NCI-H187 treated with DMSO at 0.1 percent for 48 hours (cell line): ENCODE data around the gene TRPM7.
"Not testable (repeated sequence)": the region's sequence is repeated elsewhere in the genome, so short reads cannot be mapped to it uniquely, and the experiment has no call there.

ENCODE experiments used
- DNase-seq: peaks from one replicate; lab custom pipeline; 2025; lab: John Stamatoyannopoulos, UW

TRPM7 gene

DNA sequence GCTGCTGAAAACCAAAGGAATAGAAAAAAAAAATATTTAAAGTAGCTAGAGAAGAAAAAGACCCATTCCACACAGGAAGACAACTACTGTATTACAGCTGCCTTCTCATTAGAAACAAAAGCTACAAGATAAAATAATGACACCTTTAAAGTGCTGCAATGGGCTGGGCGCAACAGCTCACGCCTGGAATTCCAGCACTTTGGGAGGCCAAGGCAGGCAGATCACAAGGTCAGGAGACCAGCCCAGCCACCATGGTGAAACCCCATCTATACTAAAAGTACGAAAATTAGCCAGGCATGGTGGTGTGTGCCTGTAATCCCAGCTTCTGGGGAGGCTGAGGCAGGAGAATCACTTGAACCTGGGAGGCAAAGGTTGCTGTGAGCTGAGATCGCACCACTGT, 31.0 kb downstream of the TRPM7 start:
- DNase-seq, result no peak

- no peak for DNase-seq
Measured at GRCh38 chr15:50653156-50653743, 33.3 kb downstream of the TRPM7 start.

GRCh38 chr15:50652671-50653070, 33.9 kb downstream of the TRPM7 start:
- DNase-seq, result no peak

GRCh38 chr15:50641318-50641717, 45.3 kb downstream of the TRPM7 start:
- DNase-seq, result no peak

DNA sequence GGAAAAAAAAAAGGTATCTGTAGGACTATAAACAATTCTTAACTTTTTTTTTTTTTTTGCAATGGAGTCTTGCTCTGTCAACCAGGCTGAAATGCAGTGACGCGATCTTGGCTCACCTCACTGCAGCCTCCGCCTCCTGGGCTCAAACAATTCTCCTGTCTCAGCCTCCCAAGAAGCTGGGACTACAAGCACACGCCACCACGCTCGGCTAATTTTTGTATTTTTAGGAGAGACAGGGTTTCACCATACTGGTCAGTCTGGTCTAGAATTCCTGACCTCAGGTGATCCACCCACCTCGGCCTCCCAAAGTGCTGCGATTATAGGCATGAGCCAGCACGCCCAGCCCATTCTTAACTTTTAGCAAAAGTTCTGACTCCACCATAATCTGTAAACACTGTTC, 50.5 kb downstream of the TRPM7 start:
- DNase-seq, result no peak

DNA sequence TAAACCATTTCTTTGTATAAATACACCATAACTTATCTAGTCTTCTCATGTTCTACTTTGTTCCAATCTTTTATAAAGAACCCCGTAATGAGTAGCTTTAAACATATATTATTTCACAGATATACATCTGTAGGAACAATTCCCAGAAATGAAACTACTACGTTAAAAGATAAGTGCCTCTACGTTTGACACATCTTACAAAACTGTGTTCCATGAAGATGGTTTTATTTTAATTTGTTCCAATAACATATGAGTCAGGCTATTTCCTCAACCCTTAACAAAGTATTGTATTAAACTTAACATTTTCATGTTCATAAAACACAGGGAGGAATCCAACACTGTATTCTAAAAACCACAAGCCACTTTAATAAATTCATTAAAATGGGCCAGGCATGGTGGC, 52.9 kb downstream of the TRPM7 start:
- DNase-seq, result no peak

DNA sequence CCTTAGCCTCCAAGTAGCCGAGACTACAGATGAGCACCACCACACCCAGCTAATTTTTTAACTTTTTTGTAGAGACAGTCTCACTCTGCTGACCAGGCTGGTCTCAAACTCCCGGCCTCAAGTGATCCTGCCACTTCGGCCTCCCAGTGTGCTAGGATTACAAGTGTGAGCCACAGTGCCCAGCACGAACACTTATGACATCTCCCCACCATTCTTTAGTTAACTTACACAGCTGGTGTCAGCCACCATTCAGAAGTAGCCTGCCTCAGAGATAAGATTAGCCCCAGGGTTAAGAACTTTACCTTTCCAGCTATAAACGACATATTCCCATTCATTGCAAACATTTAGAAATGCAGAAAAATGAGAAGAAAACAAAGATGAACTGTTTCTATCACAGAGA, 58.2 kb downstream of the TRPM7 start:
- no peak for DNase-seq

DNA sequence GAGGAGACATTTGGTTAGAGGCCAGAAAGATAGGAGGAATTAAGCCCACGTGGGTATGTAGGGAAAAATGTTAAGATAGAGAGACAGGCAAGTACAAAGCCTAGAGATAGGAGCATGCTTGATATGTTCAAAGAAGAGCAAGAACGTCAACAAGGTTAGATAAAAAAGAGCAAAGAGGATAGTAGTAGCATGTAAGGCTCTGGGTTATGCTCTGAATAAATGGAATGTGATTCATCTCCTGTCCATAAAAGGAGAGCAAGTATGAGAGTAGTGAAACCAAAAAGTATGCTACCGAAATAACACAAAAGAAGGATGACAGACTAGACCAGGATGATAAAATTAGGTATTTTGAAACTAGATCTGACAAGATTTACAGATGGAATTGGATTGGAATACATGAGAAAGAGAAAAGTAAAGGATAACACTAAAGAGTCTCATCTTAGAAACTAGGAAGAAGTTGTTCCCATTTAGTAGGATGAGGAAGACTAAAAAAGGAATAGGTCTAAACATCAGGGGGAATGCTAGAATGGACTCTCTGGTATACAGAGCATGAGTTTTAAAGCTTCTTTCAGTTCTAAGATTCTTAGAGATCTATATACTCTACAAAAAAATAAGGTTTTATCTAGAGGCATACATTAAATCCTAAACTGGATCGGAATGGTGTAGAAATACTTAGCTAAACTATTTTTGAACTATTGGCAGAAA, 59.1 kb downstream of the TRPM7 start:
- no peak for DNase-seq

DNA sequence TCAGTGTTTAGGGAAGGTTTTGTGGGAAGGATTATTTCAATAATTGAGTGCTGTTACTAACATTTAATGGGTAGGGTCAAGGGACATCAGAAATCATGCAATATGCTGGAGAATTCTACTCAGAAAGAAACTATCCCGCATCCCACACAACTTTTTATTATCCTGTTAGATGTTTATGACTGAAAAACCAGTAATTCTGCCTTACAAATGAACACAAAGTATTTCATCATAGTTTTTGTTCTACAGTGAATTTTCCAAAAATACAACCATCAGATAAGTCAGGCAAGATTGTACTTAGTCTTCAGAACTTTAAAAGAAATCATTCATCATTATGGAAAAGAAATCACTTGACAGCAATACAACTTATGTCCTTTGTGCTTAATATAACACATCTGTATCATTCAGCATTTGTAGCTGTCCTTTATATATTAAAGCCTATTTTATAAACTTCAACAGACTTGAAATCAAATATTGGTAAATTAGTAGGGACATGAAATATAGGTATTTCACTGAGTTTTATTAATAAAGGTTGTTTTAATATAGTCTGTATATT, 61.9 kb downstream of the TRPM7 start:
- no peak for DNase-seq

DNA sequence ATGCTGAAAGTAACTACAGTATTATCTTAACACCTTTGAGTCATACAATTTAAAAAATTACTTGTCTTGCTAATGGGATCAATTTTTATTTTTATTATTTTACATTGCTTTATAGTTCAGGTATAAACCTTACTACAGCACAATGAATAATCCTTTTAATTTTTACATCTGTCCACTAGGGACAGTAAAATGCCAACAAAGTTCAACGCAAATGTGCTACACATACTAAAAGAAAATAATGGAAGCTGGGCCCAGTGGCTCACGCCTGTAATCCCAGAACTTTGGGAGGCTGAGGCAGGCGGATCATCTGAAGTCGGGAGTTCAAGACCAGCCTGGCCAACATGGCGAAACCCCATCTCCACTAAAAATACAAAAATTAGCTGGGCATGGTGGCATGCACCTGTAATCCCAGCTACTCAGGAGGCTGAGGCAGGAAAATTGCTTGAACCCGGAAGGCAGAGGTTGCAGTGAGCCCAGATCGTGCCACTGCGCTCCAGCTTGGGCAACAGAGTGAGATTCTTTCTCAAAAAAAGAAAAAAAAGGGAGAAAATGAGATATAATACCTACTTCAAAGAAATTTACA, 64.1 kb downstream of the TRPM7 start:
- not testable (repeated sequence) for DNase-seq

- DNase-seq, result not testable (repeated sequence)
Measured at GRCh38 chr15:50616960-50617359, 69.6 kb downstream of the TRPM7 start.

DNA sequence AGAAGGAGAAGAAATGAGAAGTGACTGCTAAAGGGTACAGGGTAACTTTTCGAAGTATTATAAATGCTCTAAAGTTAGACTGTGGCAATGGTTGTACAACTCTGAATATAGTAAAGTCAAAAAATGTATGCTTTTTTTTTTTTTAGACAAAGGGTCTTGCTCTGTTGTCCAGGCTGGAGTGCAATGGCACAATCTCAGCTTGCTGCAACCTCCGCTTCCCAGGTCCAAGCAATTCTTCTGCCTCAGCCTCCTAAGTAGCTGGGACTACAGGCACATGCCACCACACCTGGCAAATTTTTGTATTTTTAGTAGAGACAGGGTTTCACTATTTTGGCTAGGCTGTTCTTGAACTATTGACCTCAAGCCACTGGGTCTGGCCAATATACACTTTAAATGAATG, 70.0 kb downstream of the TRPM7 start:
- DNase-seq, result not testable (repeated sequence)

DNA sequence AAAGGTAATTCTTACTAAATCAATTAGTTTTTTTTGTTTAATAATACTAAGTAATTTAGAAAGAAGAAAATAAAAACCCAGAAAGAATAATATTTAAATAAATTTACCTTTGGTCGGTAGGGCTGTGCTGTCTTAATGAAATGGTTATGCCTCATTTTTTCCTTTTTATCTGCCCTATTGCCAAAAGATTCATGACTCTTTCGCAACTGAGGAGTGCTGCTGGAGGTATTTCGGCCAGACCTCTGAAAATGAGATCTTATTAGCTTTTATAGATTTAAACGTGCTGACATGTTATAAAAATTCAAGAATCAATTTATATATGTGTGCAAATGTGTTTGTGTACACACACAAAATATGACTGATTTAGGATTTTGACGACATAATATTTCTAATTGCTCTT, 73.0 kb downstream of the TRPM7 start:
- DNase-seq, result no peak

- no peak for DNase-seq
Measured at GRCh38 chr15:50607129-50607528, 79.5 kb downstream of the TRPM7 start.

GRCh38 chr15:50605462-50605861, 81.1 kb downstream of the TRPM7 start:
- DNase-seq, result no peak

DNA sequence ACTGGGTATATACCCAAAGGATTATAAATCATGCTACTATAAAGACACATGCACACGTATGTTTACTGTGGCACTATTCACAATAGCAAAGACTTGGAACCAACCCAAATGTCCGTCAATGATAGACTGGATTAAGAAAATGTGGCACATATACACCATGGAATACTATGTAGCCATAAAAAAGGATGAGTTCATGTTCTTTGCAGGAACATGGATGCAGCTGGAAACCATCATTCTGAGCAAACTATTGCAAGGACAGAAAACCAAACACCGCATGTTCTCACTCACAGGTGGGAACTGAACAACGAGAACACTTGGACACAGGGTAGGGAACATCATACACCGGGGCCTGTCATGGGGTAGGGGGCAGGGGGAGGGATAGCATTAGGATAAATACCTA, 84.6 kb downstream of the TRPM7 start:
- DNase-seq, result not testable (repeated sequence)

- no peak for DNase-seq
Measured at GRCh38 chr15:50594311-50594710, 92.3 kb downstream of the TRPM7 start.

- no peak for DNase-seq
Measured at GRCh38 chr15:50593761-50594160, 92.8 kb downstream of the TRPM7 start.

GRCh38 chr15:50590288-50590687, 96.3 kb downstream of the TRPM7 start:
- DNase-seq, result no peak

GRCh38 chr15:50577492-50577891, 109.1 kb downstream of the TRPM7 start:
- DNase-seq, result no peak

DNA sequence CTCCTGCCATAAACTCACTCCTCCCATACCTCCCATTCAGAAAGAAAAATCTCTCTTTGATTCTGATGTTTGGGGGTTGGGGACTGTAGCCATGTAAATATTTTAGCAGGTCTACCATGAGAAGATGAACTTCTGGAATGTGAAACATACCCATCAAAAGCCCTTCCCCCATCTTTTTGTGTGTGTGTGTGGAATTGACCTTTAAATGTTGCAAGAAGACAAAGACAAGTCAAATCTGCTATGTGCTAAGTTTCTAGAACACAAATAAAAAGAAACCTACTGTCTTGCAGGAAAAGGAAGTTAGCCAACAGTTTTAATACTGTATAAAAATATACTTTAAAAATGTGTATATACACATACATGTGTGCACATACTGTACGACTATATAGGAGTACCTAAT, 110.4 kb downstream of the TRPM7 start:
- no peak for DNase-seq

DNA sequence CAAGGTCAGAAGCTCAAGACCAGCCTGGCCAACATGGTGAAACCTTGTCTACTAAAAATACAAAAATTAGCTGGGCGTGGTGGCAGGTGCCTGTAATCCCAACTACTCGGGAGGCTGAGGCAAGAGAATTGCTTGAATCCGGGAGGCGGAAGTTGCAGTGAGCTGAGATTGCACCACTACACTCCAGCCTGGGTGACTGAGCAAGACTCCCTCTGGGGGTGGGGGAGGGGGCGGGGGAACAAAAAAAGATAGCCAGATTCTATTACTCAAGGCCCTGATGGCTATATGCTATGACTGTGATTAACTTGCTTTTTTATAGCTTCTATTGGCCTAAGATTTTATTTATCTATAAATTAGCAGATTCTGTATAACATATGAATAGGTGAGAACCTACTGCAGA, 112.8 kb downstream of the TRPM7 start:
- DNase-seq, result not testable (repeated sequence)

- DNase-seq, result no peak
Measured at GRCh38 chr15:50563756-50564155, 122.8 kb downstream of the TRPM7 start.
